PC-3 (cell line): Measurements from ENCODE around the gene SOS1.

ENCODE experiments used
- EZH2 ChIP-seq: fragments of 300-600 bp; sonication (generic); IDR thresholded peaks from one replicate; pipeline ENCODE4 v1.6.1; 2017; ENCODE audit warnings: antibody characterized with exemption, mild to moderate bottlenecking, low read length; ENCODE audit not compliant: unreplicated experiment
- EZH2phosphoT487 ChIP-seq: fragments of 300-600 bp; sonication (generic); IDR thresholded peaks from 2 replicates; pipeline ENCODE4 v1.6.1; 2018; ENCODE audit warnings: mild to moderate bottlenecking, antibody characterized with exemption, low read length, borderline replicate concordance
- TF ChIP-seq, protein P1 (sequence below): fragments of 300-600 bp; sonication (generic); conservative IDR thresholded peaks from 2 replicates; pipeline ENCODE4 v1.5.1; 2017; ENCODE audit warnings: antibody characterized with exemption, low read depth, mild to moderate bottlenecking, low read length

DNA sequence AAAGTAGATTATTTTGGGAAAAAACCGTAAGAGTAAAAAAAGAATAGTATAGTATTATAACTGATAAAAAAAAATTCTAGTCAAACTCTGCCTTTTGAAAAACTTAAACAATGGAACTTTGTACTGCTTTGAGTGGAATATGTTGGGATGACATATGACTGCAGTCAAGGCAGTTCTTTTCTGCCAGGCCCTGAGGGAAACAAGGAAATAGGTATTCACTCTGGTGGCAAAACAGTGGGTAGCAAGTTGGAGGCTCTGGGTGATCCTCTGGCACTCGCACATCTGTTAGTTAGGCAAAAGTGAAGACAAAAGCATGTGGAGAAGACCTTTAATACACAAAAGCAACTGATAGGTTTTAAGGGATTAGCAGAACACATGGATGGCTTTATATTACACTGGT, 129.0 kb downstream of the SOS1 start:
- TF ChIP-seq, protein P1, sequence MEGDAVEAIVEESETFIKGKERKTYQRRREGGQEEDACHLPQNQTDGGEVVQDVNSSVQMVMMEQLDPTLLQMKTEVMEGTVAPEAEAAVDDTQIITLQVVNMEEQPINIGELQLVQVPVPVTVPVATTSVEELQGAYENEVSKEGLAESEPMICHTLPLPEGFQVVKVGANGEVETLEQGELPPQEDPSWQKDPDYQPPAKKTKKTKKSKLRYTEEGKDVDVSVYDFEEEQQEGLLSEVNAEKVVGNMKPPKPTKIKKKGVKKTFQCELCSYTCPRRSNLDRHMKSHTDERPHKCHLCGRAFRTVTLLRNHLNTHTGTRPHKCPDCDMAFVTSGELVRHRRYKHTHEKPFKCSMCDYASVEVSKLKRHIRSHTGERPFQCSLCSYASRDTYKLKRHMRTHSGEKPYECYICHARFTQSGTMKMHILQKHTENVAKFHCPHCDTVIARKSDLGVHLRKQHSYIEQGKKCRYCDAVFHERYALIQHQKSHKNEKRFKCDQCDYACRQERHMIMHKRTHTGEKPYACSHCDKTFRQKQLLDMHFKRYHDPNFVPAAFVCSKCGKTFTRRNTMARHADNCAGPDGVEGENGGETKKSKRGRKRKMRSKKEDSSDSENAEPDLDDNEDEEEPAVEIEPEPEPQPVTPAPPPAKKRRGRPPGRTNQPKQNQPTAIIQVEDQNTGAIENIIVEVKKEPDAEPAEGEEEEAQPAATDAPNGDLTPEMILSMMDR = no peak
- no peak for TF ChIP-seq EZH2
- TF ChIP-seq EZH2phosphoT487 = no peak
